ENCODE data around the gene DST.

GRCh38 chr6:56477241-56477640, 165.4 kb downstream of the DST start:
- TF ChIP-seq ZNF274 (IDR thresholded peaks at IDR 0.05; ENCODE audit: low read depth, low read length), result no peak
- TF ChIP-seq YY1 (IDR thresholded peaks at IDR 0.05; ENCODE audit: insufficient read depth, insufficient read length), result no peak
- TF ChIP-seq SUZ12 (IDR thresholded peaks at IDR 0.05; ENCODE audit: extremely low read depth, insufficient read depth, insufficient read length), result no peak

Measured in NT2/D1 (cell line).